ENCODE measurements around the gene CD226.

DNA sequence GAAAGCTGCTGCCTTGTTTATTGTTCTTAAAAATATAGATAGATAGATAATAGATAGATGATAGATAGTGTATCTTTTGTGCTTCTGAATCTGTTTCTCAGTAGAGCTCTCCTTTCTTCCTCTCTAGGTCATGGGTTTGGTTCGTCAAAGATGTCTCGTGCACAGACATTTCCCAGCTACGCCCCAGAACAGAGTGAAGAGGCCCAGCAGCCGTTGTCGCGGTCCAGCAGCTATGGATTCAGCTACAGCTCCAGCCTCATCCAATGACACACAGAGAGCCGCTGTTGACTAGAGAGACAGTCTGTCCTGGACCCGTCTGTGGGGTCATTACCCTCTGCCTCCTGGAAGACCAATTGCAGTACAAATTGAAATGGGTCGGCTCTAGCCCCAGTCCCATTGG is 106.6 kb downstream of the CD226 start:
- TF ChIP-seq, protein P1, sequence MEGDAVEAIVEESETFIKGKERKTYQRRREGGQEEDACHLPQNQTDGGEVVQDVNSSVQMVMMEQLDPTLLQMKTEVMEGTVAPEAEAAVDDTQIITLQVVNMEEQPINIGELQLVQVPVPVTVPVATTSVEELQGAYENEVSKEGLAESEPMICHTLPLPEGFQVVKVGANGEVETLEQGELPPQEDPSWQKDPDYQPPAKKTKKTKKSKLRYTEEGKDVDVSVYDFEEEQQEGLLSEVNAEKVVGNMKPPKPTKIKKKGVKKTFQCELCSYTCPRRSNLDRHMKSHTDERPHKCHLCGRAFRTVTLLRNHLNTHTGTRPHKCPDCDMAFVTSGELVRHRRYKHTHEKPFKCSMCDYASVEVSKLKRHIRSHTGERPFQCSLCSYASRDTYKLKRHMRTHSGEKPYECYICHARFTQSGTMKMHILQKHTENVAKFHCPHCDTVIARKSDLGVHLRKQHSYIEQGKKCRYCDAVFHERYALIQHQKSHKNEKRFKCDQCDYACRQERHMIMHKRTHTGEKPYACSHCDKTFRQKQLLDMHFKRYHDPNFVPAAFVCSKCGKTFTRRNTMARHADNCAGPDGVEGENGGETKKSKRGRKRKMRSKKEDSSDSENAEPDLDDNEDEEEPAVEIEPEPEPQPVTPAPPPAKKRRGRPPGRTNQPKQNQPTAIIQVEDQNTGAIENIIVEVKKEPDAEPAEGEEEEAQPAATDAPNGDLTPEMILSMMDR (IDR thresholded peaks at IDR 0.05): no peak
- TF ChIP-seq EZH2 (IDR thresholded peaks at IDR 0.05) (no peak), EZH2phosphoT487 (IDR thresholded peaks at IDR 0.05) (no peak)
